ENCODE results near the gene PEX11G. TPM values are rescaled to one million over a fixed set of nuclear protein-coding genes. Genes with fewer than 3 reads are reported as not detected.

Gene PEX11G
- total RNA-seq, 1 experiment from 2014 or later, result 2.8 TPM

DNA sequence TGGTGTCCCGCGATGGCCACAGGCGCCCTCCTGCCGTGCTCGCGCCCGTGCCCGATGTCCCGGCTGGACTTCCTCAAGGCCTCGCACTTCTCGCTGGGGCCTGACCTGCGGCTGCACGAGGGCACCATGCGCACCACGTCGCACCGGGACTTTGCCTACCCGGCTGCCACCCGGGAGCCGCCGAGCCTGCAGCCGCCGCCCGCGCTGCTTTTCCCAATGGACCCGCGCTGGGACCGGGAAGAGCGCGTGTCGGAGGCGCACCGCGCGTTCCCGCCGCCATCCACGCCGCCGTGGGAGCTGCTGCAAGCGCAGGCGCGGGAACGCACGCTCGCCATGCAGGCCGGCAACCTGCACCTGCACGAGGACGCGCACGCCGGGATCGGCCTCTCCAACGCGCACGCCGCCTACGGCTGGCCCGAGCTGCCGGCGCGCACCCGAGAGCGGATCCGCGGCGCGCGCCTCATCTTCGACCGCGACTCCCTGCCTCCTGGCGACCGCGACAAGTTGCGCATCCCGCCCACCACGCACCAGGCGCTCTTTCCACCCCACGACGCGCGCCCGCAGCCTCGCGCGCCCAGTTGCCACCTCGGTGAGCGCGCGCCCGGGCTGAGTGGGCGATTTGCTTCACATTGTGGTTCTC lies 12.1 kb upstream of the PEX11G start:
- H3K9ac ChIP-seq (ENCODE audit: extremely low read depth, insufficient read length, low read length), result no peak overlapping the region
- no peak overlapping the region; the same call in 1 of the 2 replicates for H2BK15ac ChIP-seq (ENCODE audit: low read depth, low read length)
- WGBS (ENCODE audit: extremely low coverage, insufficient read length, low lambda C conversion rate), result no CpG with 5 or more reads among the region's 93 CpGs
- H2BK20ac ChIP-seq (ENCODE audit: low read depth, low read length, poor library complexity, severe bottlenecking), result no peak overlapping the region
- no peak overlapping the region for H3T11ph ChIP-seq (ENCODE audit: low read length)
- no peak overlapping the region for H3K14ac ChIP-seq (ENCODE audit: insufficient read depth, low read length)
- H3K27ac ChIP-seq (ENCODE audit: insufficient read length, low read depth, low read length), result no peak overlapping the region
- no peaks in the 10 kb centered on the region for H3K9me3 ChIP-seq (ENCODE audit: control insufficient read depth, low read depth, low read length)
- no peak overlapping the region for H3K56ac ChIP-seq (ENCODE audit: insufficient read length, low read depth, low read length)
- Mint-ChIP-seq H3K27ac (no peak overlapping the region; a peak in 1 of 7 replicates), H3K4me3 (peak overlapping the region; percentile 59 to 80), H3K36me3 (ENCODE audit: insufficient read depth in 1 of 3, low read depth in 3 of 3) (no peaks in the 10 kb centered on the region), H3K4me1 (peaks cover 11 to 17% of the 10 kb centered on the region in 2 experiments), H3K27me3 (ENCODE audit: low read depth) (peaks cover 74% of the 10 kb centered on the region), H3K9me3 (peaks cover 0 to 3% of the 10 kb centered on the region in 2 experiments; a peak in 1 of 5 replicates)
- no peak overlapping the region for H4K91ac ChIP-seq (ENCODE audit: insufficient read length, low read depth, low read length)
- H4K8ac ChIP-seq (replicated peaks; ENCODE audit: insufficient read length, low read depth, low read length), result no peak overlapping the region
- no peak overlapping the region for H2AFZ ChIP-seq (ENCODE audit: low read length)
- H4K20me1 ChIP-seq (ENCODE audit: control insufficient read depth, insufficient read depth, insufficient read length), result no peaks in the 10 kb centered on the region
- H3K79me2 ChIP-seq (ENCODE audit: insufficient read depth, low read length), result no peaks in the 10 kb centered on the region
- H3K4me1 ChIP-seq (ENCODE audit: insufficient read depth, low read length), result no peaks in the 10 kb centered on the region; the same call in 1 of the 2 replicates
- H3K79me1 ChIP-seq (ENCODE audit: insufficient read depth, low read depth, low read length, poor library complexity, severe bottlenecking), result no peaks in the 10 kb centered on the region
- peaks cover 7% of the 10 kb centered on the region for H3K23me2 ChIP-seq (ENCODE audit: insufficient read length, low read depth, low read length, poor library complexity, severe bottlenecking)
- H3K4ac ChIP-seq (ENCODE audit: low read depth, low read length), result no peak overlapping the region
- H2BK5ac ChIP-seq (ENCODE audit: insufficient read length, low read length), result no peak overlapping the region
- H2BK12ac ChIP-seq (ENCODE audit: insufficient read length, low read depth, low read length), result no peak overlapping the region
- TF ChIP-seq, protein P1, sequence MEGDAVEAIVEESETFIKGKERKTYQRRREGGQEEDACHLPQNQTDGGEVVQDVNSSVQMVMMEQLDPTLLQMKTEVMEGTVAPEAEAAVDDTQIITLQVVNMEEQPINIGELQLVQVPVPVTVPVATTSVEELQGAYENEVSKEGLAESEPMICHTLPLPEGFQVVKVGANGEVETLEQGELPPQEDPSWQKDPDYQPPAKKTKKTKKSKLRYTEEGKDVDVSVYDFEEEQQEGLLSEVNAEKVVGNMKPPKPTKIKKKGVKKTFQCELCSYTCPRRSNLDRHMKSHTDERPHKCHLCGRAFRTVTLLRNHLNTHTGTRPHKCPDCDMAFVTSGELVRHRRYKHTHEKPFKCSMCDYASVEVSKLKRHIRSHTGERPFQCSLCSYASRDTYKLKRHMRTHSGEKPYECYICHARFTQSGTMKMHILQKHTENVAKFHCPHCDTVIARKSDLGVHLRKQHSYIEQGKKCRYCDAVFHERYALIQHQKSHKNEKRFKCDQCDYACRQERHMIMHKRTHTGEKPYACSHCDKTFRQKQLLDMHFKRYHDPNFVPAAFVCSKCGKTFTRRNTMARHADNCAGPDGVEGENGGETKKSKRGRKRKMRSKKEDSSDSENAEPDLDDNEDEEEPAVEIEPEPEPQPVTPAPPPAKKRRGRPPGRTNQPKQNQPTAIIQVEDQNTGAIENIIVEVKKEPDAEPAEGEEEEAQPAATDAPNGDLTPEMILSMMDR (conservative IDR thresholded peaks at IDR 0.05), result peak; percentile 40; the same call in 2 of the 3 replicates
- H3K4me2 ChIP-seq (ENCODE audit: insufficient read depth, insufficient read length, low read length), result peak overlapping the region; percentile 15
- DNase-seq, result peak; percentile 89
- no peak overlapping the region for H2BK120ac ChIP-seq (ENCODE audit: low read depth, low read length, poor library complexity, severe bottlenecking)
- no peak overlapping the region for H4K5ac ChIP-seq (ENCODE audit: insufficient read length, low read depth, low read length)
- H2AK5ac ChIP-seq (ENCODE audit: insufficient read length, low read length), result no peak overlapping the region
- H3K23ac ChIP-seq (ENCODE audit: insufficient read length, low read depth, low read length), result no peak overlapping the region
- no peak overlapping the region for H3K18ac ChIP-seq (ENCODE audit: insufficient read length, low read depth, low read length)
- peaks cover 3% of the 10 kb centered on the region; the same call in 1 of the 2 replicates for H3K27me3 ChIP-seq (ENCODE audit: insufficient read depth, low read length)

All from H9 (cell line).